Caco-2 (cell line): Measurements from ENCODE around the gene XRCC5. TPM values are rescaled to one million over a fixed set of nuclear protein-coding genes. Genes with fewer than 3 reads are reported as not detected.

Experiments used
- BruUV-seq: library from RNA; stranded (reverse); fragments of 400-500 nt; replicated peaks from 2 replicates; lab custom pipeline; 2021; lab: Mats Ljungman, UMichigan
- CTCF ChIA-PET: fragments of 300-600 bp; sonication (Branson Sonifier 250); formaldehyde crosslinking; loops from one replicate; lab custom pipeline; 2022; ENCODE audit warnings: antibody characterized with exemption; lab: Charles Lee
- POLR2A ChIA-PET: fragments of 300-600 bp; sonication (Branson Sonifier 250); formaldehyde crosslinking; loops from one replicate; lab custom pipeline; 2022; ENCODE audit warnings: antibody characterized with exemption; lab: Charles Lee
- DNase-seq, 2 experiments: peaks; one replicate each; pipeline versions ENCODE4 v3.0.0 to v3.0.0-alpha.2; 2020 to 2022
- H3K27me3 ChIP-seq: replicated peaks from 2 replicates; pipeline ENCODE4 v1.6.0; 2011; ENCODE audit warnings: low read length; ENCODE audit not compliant: control insufficient read depth, insufficient read depth
- H3K36me3 ChIP-seq: 2 replicates; pipeline ENCODE4 v1.5.1; 2011; ENCODE audit warnings: low read length; ENCODE audit not compliant: control insufficient read depth, insufficient read depth
- H3K4me1 ChIP-seq: fragments of 250-450 bp; sonication (Bioruptor Pico); 2 replicates; pipeline ENCODE4 v1.5.1; 2020; ENCODE audit warnings: mild to moderate bottlenecking
- H3K4me3 ChIP-seq: 2 replicates; pipeline ENCODE4 v1.5.1; 2011; ENCODE audit warnings: low read depth, mild to moderate bottlenecking, control low read depth, low read length
- H3K9me3 ChIP-seq: fragments of 250-450 bp; sonication (Bioruptor Pico); 2 replicates; pipeline ENCODE4 v1.5.1; 2020; ENCODE audit warnings: mild to moderate bottlenecking, moderate library complexity
- H3K27ac Mint-ChIP-seq: one replicate; pipeline ENCODE4 v1.8.0; 2022; ENCODE audit warnings: mixed read lengths; ENCODE audit not compliant: unreplicated experiment
- H3K27me3 Mint-ChIP-seq: one replicate; pipeline ENCODE4 v1.8.0; 2022; ENCODE audit warnings: mixed read lengths; ENCODE audit not compliant: insufficient read depth, unreplicated experiment
- H3K36me3 Mint-ChIP-seq: one replicate; pipeline ENCODE4 v1.8.0; 2022; ENCODE audit warnings: mild to moderate bottlenecking, mixed read lengths; ENCODE audit not compliant: insufficient read depth, unreplicated experiment
- H3K4me1 Mint-ChIP-seq: one replicate; pipeline ENCODE4 v1.8.0; 2022; ENCODE audit warnings: low read depth, mixed read lengths; ENCODE audit not compliant: unreplicated experiment
- H3K4me3 Mint-ChIP-seq: one replicate; pipeline ENCODE4 v1.8.0; 2022; ENCODE audit warnings: mild to moderate bottlenecking, moderate library complexity, mixed read lengths; ENCODE audit not compliant: unreplicated experiment
- H3K9me3 Mint-ChIP-seq: one replicate; pipeline ENCODE4 v1.8.0; 2022; ENCODE audit warnings: mixed read lengths; ENCODE audit not compliant: unreplicated experiment
- intact Hi-C: fragments of 100-400 bp; cut with micrococcal nuclease; formaldehyde crosslinking; loops from one replicate; pipeline ENCODE4 v1.10.0; 2022; ENCODE audit not compliant: unreplicated experiment
- total RNA-seq: library from RNA; stranded (reverse); gene quantifications from 2 replicates; pipeline ENCODE4 v1.2.3, GENCODE V29; 2022
- TF ChIP-seq, protein P1 (sequence below), 2 experiments: fragments of 200-600 bp in 1 of 2; IDR thresholded peaks; 1 replicate in 1 of 2; 2 replicates in 1 of 2; pipeline versions ENCODE4 v1.5.1 to v1.8.0; 2011 to 2022; ENCODE audit warnings: antibody characterized with exemption in 1 of 2, control low read depth in 1 of 2, inconsistent platforms in 1 of 2, low read depth in 1 of 2, low read length in 1 of 2, mild to moderate bottlenecking in 1 of 2, moderate library complexity in 1 of 2; ENCODE audit not compliant: insufficient read depth in 1 of 2, severe bottlenecking in 1 of 2, unreplicated experiment in 1 of 2

Gene XRCC5
- total RNA-seq, 1 experiment from 2014 or later, result 319 TPM

DNA sequence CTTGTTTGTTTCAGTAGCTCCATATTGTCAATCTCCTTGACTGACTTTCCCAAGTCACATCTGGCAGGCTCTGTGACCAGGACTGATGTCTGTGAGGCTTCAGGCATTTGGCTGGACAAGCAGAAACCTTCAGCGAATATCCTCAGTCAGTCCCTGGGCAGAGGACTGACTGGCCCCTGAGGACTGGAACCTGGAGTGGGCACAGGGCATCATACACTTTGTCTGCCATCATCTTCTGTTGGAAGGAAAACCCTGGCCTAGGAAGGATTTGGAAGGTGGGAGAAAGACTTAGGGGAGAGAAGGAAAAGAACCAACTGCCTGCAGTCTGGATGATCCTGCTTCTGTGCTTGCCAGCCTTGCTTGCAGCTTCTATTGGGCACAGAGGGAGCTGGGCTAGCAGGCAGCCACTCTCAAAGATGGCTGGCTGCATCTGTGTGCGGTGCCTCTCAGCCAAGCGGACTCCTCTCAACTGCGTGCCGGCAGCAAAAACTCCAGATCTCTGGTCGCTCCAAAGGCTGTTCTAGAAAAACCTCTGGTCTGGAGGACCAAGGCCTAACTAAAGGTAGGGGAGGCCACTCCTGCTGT is 136.3 kb downstream of the XRCC5 start:
- Histone ChIP-seq H3K9me3 (peaks cover 4% of the 10 kb centered on the region; the same call in 1 of the 2 replicates), H3K27me3 (no peaks in the 10 kb centered on the region), H3K4me1 (no peaks in the 10 kb centered on the region), H3K4me3 (no peak overlapping the region), H3K36me3 (no peaks in the 10 kb centered on the region)
- POLR2A ChIA-PET, result no interaction called here
- no TSS peak for BruUV-seq
- H3K4me1 Mint-ChIP-seq, result no peaks in the 10 kb centered on the region
- CTCF ChIA-PET, result no interaction called here
- H3K4me3 Mint-ChIP-seq, result no peak overlapping the region
- no peak for DNase-seq
- peaks cover 11% of the 10 kb centered on the region for H3K9me3 Mint-ChIP-seq
- peaks cover 18% of the 10 kb centered on the region for H3K27me3 Mint-ChIP-seq
- intact Hi-C loops, result no loop called here
- no peaks in the 10 kb centered on the region for H3K36me3 Mint-ChIP-seq
- H3K27ac Mint-ChIP-seq, result no peak overlapping the region
- TF ChIP-seq, protein P1, sequence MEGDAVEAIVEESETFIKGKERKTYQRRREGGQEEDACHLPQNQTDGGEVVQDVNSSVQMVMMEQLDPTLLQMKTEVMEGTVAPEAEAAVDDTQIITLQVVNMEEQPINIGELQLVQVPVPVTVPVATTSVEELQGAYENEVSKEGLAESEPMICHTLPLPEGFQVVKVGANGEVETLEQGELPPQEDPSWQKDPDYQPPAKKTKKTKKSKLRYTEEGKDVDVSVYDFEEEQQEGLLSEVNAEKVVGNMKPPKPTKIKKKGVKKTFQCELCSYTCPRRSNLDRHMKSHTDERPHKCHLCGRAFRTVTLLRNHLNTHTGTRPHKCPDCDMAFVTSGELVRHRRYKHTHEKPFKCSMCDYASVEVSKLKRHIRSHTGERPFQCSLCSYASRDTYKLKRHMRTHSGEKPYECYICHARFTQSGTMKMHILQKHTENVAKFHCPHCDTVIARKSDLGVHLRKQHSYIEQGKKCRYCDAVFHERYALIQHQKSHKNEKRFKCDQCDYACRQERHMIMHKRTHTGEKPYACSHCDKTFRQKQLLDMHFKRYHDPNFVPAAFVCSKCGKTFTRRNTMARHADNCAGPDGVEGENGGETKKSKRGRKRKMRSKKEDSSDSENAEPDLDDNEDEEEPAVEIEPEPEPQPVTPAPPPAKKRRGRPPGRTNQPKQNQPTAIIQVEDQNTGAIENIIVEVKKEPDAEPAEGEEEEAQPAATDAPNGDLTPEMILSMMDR (IDR thresholded peaks at IDR 0.05; ENCODE audit: insufficient read depth in 1 of 2, low read depth in 1 of 2, low read length in 1 of 2, severe bottlenecking in 1 of 2, unreplicated experiment in 1 of 2), result no peak

DNA sequence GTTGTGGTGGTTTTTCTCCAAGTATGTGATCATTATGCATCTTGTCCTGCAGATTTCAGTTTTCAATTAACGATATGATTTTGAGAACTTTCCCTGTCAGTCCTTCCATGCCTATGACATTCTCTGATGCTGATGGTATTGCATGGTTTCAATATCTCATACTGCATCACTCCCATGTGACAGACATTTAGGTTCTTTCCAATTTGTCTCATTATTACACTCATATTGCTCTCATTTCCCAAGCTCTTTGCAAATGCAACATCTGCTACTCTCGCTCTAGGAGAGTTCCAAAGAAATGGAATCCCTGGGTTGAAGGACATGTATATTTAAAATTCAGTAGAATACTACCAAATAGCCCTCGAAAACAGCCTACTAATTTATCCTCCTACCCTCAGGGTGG is 137.6 kb downstream of the XRCC5 start:
- POLR2A ChIA-PET, result no interaction called here
- Histone ChIP-seq H3K9me3 (peaks cover 4% of the 10 kb centered on the region; the same call in 1 of the 2 replicates), H3K36me3 (no peaks in the 10 kb centered on the region), H3K4me1 (no peaks in the 10 kb centered on the region), H3K4me3 (no peak overlapping the region), H3K27me3 (no peaks in the 10 kb centered on the region)
- DNase-seq, result no peak
- Mint-ChIP-seq H3K9me3 (peaks cover 11% of the 10 kb centered on the region), H3K36me3 (no peaks in the 10 kb centered on the region), H3K4me3 (no peak overlapping the region), H3K27ac (no peak overlapping the region), H3K27me3 (peaks cover 18% of the 10 kb centered on the region), H3K4me1 (no peaks in the 10 kb centered on the region)
- CTCF ChIA-PET, result no interaction called here
- no TSS peak for BruUV-seq
- TF ChIP-seq, protein P1 (IDR thresholded peaks at IDR 0.05; ENCODE audit: insufficient read depth in 1 of 2, low read depth in 1 of 2, low read length in 1 of 2, severe bottlenecking in 1 of 2, unreplicated experiment in 1 of 2), result no peak
- intact Hi-C loops, result no loop called here

Other genes starting within 250 kb of the XRCC5 start
- gene MREG, start 95.8 kb upstream of the XRCC5 start, total RNA-seq, result 41.7 and 43.8 TPM in 2 replicates
- 29.1 and 42.0 TPM in 2 replicates for gene PECR, start 27.5 kb upstream of the XRCC5 start, total RNA-seq
- 1.1 and 1.3 TPM in 2 replicates for gene TMEM169, start 27.4 kb upstream of the XRCC5 start, total RNA-seq